HEK293 (cell line): ENCODE measurements around the gene WDFY3.

Experiments used
- GFI1B ChIP-seq: fragments of 450-650 bp; formaldehyde crosslinking; IDR thresholded peaks from 2 replicates; pipeline ENCODE4 v1.5.1; 2016; ENCODE audit warnings: missing biosample characterization, missing genetic modification characterization
- KLF9 ChIP-seq: fragments of 450-650 bp; formaldehyde crosslinking; IDR thresholded peaks from 2 replicates; pipeline ENCODE4 v1.5.1; 2016; ENCODE audit warnings: missing biosample characterization, missing genetic modification characterization, low read depth
- OSR2 ChIP-seq: fragments of 450-650 bp; formaldehyde crosslinking; IDR thresholded peaks from 2 replicates; pipeline ENCODE4 v1.5.1; 2016; ENCODE audit warnings: missing biosample characterization, missing genetic modification characterization
- YY1 ChIP-seq: fragments of 450-650 bp; formaldehyde crosslinking; IDR thresholded peaks from 2 replicates; pipeline ENCODE4 v1.5.1; 2018; ENCODE audit warnings: missing biosample characterization, missing genetic modification characterization
- ZNF549 ChIP-seq: fragments of 450-650 bp; IDR thresholded peaks from 2 replicates; pipeline ENCODE4 v1.5.1; 2018; ENCODE audit warnings: missing biosample characterization, missing genetic modification characterization, mild to moderate bottlenecking, inconsistent platforms, moderate library complexity
- ZNF776 ChIP-seq: fragments of 450-650 bp; formaldehyde crosslinking; IDR thresholded peaks from 2 replicates; pipeline ENCODE4 v1.5.0; 2017; ENCODE audit warnings: missing biosample characterization, missing genetic modification characterization, borderline replicate concordance
- ZSCAN23 ChIP-seq: fragments of 450-650 bp; formaldehyde crosslinking; IDR thresholded peaks from 2 replicates; pipeline ENCODE4 v1.5.1; 2016; ENCODE audit warnings: missing biosample characterization, missing genetic modification characterization
- TF ChIP-seq, protein P1 (sequence below): fragments of 450-650 bp; formaldehyde crosslinking; IDR thresholded peaks from 2 replicates; pipeline ENCODE4 v1.5.1; 2016; ENCODE audit warnings: missing biosample characterization, missing genetic modification characterization
- TF ChIP-seq, protein P2 (sequence below): fragments of 450-650 bp; formaldehyde crosslinking; IDR thresholded peaks from 2 replicates; pipeline ENCODE4 v1.5.1; 2016; ENCODE audit warnings: missing biosample characterization, missing genetic modification characterization
- TF ChIP-seq, protein P3 (sequence below): fragments of 450-650 bp; formaldehyde crosslinking; IDR thresholded peaks from 2 replicates; pipeline ENCODE4 v1.5.1; 2016; ENCODE audit warnings: missing biosample characterization, missing genetic modification characterization
- TF ChIP-seq, protein P4 (sequence below): fragments of 450-650 bp; formaldehyde crosslinking; IDR thresholded peaks from 2 replicates; pipeline ENCODE4 v1.5.1; 2017; ENCODE audit warnings: missing biosample characterization, missing genetic modification characterization
- TF ChIP-seq, protein P5 (sequence below): fragments of 450-650 bp; formaldehyde crosslinking; IDR thresholded peaks from 2 replicates; pipeline ENCODE4 v1.5.1; 2016; ENCODE audit warnings: missing biosample characterization, missing genetic modification characterization, borderline replicate concordance
- TF ChIP-seq, protein P6 (sequence below): fragments of 450-650 bp; formaldehyde crosslinking; IDR thresholded peaks from 2 replicates; pipeline ENCODE4 v1.5.1; 2016; ENCODE audit warnings: missing biosample characterization, missing genetic modification characterization, low read depth

DNA sequence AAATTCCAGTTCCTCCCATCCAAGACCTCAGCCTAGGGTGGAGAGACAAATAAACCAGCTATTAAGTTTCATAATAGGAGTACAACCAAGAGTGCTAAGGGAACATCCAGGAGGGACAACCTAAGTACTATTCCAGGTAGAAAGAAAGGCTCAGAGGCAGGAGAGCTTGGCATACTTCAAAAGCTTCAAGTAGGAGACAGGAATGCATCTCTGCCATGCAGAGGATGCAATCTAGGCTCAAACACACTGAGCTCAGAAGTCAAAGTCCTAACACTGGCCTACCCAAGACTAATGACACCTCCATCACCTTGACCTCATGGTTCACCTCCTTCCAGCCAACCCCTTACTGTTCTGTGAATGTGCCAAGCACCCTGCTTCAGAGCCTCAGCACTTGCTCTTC, 8.1 kb downstream of the WDFY3 start:
- TF ChIP-seq YY1 (tag by site-specific recombination) (no peak), GFI1B (no peak), ZSCAN23 (tag by site-specific recombination) (no peak), ZNF549 (tag by site-specific recombination) (no peak), KLF9 (no peak), OSR2 (tag by site-specific recombination) (no peak), ZNF776 (no peak)
- TF ChIP-seq, protein P1, sequence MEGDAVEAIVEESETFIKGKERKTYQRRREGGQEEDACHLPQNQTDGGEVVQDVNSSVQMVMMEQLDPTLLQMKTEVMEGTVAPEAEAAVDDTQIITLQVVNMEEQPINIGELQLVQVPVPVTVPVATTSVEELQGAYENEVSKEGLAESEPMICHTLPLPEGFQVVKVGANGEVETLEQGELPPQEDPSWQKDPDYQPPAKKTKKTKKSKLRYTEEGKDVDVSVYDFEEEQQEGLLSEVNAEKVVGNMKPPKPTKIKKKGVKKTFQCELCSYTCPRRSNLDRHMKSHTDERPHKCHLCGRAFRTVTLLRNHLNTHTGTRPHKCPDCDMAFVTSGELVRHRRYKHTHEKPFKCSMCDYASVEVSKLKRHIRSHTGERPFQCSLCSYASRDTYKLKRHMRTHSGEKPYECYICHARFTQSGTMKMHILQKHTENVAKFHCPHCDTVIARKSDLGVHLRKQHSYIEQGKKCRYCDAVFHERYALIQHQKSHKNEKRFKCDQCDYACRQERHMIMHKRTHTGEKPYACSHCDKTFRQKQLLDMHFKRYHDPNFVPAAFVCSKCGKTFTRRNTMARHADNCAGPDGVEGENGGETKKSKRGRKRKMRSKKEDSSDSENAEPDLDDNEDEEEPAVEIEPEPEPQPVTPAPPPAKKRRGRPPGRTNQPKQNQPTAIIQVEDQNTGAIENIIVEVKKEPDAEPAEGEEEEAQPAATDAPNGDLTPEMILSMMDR (tag by site-specific recombination): no peak
- TF ChIP-seq, protein P2, sequence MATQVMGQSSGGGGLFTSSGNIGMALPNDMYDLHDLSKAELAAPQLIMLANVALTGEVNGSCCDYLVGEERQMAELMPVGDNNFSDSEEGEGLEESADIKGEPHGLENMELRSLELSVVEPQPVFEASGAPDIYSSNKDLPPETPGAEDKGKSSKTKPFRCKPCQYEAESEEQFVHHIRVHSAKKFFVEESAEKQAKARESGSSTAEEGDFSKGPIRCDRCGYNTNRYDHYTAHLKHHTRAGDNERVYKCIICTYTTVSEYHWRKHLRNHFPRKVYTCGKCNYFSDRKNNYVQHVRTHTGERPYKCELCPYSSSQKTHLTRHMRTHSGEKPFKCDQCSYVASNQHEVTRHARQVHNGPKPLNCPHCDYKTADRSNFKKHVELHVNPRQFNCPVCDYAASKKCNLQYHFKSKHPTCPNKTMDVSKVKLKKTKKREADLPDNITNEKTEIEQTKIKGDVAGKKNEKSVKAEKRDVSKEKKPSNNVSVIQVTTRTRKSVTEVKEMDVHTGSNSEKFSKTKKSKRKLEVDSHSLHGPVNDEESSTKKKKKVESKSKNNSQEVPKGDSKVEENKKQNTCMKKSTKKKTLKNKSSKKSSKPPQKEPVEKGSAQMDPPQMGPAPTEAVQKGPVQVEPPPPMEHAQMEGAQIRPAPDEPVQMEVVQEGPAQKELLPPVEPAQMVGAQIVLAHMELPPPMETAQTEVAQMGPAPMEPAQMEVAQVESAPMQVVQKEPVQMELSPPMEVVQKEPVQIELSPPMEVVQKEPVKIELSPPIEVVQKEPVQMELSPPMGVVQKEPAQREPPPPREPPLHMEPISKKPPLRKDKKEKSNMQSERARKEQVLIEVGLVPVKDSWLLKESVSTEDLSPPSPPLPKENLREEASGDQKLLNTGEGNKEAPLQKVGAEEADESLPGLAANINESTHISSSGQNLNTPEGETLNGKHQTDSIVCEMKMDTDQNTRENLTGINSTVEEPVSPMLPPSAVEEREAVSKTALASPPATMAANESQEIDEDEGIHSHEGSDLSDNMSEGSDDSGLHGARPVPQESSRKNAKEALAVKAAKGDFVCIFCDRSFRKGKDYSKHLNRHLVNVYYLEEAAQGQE: no peak
- TF ChIP-seq, protein P3, sequence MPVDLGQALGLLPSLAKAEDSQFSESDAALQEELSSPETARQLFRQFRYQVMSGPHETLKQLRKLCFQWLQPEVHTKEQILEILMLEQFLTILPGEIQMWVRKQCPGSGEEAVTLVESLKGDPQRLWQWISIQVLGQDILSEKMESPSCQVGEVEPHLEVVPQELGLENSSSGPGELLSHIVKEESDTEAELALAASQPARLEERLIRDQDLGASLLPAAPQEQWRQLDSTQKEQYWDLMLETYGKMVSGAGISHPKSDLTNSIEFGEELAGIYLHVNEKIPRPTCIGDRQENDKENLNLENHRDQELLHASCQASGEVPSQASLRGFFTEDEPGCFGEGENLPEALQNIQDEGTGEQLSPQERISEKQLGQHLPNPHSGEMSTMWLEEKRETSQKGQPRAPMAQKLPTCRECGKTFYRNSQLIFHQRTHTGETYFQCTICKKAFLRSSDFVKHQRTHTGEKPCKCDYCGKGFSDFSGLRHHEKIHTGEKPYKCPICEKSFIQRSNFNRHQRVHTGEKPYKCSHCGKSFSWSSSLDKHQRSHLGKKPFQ (tag by site-specific recombination): no peak
- TF ChIP-seq, protein P4, sequence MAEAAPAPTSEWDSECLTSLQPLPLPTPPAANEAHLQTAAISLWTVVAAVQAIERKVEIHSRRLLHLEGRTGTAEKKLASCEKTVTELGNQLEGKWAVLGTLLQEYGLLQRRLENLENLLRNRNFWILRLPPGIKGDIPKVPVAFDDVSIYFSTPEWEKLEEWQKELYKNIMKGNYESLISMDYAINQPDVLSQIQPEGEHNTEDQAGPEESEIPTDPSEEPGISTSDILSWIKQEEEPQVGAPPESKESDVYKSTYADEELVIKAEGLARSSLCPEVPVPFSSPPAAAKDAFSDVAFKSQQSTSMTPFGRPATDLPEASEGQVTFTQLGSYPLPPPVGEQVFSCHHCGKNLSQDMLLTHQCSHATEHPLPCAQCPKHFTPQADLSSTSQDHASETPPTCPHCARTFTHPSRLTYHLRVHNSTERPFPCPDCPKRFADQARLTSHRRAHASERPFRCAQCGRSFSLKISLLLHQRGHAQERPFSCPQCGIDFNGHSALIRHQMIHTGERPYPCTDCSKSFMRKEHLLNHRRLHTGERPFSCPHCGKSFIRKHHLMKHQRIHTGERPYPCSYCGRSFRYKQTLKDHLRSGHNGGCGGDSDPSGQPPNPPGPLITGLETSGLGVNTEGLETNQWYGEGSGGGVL: no peak
- TF ChIP-seq, protein P5, sequence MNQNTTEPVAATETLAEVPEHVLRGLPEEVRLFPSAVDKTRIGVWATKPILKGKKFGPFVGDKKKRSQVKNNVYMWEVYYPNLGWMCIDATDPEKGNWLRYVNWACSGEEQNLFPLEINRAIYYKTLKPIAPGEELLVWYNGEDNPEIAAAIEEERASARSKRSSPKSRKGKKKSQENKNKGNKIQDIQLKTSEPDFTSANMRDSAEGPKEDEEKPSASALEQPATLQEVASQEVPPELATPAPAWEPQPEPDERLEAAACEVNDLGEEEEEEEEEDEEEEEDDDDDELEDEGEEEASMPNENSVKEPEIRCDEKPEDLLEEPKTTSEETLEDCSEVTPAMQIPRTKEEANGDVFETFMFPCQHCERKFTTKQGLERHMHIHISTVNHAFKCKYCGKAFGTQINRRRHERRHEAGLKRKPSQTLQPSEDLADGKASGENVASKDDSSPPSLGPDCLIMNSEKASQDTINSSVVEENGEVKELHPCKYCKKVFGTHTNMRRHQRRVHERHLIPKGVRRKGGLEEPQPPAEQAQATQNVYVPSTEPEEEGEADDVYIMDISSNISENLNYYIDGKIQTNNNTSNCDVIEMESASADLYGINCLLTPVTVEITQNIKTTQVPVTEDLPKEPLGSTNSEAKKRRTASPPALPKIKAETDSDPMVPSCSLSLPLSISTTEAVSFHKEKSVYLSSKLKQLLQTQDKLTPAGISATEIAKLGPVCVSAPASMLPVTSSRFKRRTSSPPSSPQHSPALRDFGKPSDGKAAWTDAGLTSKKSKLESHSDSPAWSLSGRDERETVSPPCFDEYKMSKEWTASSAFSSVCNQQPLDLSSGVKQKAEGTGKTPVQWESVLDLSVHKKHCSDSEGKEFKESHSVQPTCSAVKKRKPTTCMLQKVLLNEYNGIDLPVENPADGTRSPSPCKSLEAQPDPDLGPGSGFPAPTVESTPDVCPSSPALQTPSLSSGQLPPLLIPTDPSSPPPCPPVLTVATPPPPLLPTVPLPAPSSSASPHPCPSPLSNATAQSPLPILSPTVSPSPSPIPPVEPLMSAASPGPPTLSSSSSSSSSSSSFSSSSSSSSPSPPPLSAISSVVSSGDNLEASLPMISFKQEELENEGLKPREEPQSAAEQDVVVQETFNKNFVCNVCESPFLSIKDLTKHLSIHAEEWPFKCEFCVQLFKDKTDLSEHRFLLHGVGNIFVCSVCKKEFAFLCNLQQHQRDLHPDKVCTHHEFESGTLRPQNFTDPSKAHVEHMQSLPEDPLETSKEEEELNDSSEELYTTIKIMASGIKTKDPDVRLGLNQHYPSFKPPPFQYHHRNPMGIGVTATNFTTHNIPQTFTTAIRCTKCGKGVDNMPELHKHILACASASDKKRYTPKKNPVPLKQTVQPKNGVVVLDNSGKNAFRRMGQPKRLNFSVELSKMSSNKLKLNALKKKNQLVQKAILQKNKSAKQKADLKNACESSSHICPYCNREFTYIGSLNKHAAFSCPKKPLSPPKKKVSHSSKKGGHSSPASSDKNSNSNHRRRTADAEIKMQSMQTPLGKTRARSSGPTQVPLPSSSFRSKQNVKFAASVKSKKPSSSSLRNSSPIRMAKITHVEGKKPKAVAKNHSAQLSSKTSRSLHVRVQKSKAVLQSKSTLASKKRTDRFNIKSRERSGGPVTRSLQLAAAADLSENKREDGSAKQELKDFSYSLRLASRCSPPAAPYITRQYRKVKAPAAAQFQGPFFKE (tag by site-specific recombination): no peak
- TF ChIP-seq, protein P6, sequence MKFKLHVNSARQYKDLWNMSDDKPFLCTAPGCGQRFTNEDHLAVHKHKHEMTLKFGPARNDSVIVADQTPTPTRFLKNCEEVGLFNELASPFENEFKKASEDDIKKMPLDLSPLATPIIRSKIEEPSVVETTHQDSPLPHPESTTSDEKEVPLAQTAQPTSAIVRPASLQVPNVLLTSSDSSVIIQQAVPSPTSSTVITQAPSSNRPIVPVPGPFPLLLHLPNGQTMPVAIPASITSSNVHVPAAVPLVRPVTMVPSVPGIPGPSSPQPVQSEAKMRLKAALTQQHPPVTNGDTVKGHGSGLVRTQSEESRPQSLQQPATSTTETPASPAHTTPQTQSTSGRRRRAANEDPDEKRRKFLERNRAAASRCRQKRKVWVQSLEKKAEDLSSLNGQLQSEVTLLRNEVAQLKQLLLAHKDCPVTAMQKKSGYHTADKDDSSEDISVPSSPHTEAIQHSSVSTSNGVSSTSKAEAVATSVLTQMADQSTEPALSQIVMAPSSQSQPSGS (tag by site-specific recombination): no peak
